DMS 273 (cell line): Measurements from ENCODE around the gene TTPAL.

ENCODE experiments used
- DNase-seq: peaks from one replicate; lab custom pipeline; 2025; ENCODE audit not compliant: unreplicated experiment; lab: John Stamatoyannopoulos, UW

TTPAL gene

DNA sequence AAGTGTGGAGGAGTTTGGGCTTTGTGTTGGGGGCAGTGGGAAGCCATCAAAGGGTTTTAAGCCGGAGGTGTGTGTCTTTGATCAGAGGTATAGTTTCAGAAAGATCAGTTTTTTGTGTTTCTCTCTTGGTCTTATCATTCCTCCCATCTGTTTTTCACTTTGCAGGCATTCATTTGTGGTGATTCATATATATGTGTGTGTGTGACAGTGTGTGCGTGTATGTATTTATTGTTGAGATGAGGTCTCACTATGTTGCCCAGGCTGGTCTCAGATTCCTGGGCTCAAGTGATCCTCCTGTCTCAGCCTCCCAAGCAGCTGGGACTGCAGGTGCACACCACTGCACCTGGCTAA lies 57.3 kb downstream of the TTPAL start:
- no peak for DNase-seq

DNA sequence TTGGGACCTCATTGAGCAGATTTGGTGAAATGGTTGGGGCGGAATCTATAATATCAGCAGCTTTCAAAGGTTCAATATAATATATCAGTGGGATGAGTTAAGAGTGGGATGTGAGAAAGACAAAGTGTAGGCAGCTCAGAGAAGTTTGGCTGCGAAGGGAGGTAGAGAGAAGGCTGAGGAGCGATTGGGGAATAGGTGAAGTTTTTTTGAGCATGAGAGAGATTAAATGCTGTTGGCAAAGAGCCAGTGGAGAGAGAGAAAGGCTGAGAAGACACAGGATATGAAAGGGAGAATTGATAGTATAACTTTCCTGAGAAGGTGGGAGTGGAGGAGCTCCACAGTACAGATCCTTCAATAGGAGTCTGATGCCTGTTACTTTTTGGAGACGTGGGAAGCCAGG lies 58.3 kb downstream of the TTPAL start:
- DNase-seq, result peak; percentile 12

DNA sequence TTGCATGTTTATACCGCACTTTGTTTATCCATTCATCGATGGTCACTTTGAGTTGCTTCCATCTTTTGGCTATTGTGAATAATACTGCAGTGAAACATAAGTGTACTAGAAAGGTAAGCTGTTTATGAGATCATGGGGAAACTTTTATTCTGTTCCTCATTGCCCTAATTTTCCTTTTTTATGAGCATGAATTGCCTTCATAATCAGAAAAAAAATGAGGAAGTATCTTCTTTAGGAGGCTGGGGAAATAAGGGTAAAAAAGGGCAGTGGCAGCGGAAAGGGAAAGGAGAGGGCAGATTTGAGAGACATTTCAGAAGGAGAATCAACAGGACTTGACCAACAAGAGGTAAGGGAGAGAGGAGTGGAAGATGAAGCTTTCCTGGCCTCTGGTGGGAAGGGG lies 60.5 kb downstream of the TTPAL start:
- no peak for DNase-seq

DNA sequence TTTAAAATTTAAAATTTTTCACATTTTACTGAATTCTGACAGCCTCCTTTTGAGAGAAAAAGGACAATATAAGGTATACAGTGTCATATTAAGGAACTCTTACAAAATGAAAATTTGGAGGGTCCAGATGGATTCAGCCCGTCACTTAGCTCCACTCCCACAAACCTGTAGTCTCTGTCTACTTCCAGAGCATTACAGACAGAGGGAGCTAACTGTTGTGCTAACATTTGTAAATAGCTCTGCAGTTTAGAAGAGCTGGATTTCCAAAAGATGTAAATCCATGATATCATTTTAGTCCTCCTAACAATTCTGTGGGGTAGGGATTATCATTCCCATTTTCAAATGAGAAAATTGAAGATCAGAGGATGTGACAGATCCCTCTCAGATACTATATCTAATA lies 62.3 kb downstream of the TTPAL start:
- peak; percentile 28 for DNase-seq

DNA sequence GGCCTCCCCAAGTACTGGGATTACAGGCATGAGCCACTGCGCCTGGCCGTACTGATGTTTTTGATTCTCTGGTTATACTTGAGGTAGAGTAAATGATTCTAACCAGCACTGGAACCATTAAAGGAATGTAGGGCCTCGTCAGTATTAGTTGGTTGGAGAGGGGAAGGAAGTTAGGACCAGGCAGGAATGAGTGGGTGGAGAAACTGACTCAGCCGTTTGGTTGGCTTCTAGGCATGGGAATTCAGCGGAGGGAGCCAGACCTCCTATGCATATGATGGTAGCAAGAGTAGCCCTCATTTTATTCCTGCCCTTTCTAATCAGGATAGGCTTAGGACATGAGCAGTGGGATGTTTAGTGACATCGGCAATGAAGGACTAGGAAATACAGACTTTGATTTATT lies 65.2 kb downstream of the TTPAL start:
- DNase-seq, result no peak

DNA sequence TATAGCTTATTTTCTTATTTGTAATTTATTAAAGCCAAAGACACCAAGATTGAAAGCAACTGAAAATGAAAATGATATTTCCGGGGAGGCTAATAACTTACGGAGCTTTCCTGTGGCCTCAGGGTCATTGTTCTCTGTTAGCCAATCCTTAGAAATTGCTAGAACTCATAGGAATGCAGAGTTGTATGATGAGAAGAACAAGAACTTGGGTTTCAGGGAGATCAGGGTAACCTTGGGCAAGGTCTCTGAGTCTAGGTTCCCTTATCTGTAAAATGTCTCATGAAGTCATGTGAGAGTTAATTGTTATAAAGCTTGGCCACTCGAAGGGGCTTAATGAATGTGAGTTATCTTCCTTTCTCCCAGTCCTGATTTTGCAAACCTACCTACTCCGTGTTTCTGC lies 66.3 kb downstream of the TTPAL start:
- DNase-seq, result no peak

DNA sequence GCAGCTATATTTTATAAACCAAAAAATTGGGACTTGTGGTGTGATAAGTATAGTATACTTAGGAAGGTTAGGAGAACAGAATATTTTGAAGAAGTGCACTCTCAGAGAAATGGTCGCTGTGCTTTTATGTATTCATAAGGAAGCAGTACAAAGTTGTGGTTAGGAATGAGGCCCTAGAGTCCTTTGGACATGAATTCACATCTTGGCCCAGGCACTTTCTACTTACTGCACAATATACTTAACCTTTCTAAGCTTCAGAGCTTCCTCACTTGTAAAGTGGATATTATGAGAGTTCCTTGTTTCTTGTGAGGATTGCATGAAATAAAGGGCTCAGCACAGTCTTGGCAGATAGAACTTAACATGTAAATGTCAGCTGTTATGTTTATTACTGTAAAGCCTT lies 67.2 kb downstream of the TTPAL start:
- DNase-seq, result no peak

DNA sequence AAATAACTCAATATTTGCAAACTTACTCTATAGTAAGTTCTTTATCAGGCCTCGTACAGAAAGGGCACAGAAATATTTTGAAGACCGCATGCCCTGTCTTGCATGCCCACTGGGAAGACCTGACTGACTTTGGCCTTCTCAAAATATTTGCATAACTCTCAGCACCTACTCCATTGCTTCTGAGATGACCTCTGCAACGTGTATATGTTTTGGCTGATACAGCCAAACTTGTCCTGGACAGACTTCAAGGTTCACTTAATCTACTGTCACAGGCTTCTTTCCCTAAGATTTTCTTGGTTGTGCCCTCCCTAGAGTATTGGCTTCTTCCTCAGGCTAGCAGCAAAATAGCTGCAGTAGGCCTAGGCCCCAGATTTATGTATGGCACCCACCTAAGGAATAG lies 67.7 kb downstream of the TTPAL start:
- no peak for DNase-seq
